HEK293T (cell line): ENCODE measurements around the gene DRAP1.

Experiments used
- BHLHE40 ChIP-seq: fragments of 450-650 bp; IDR thresholded peaks from 2 replicates; pipeline ENCODE4 v1.6.1; 2016; ENCODE audit warnings: mild to moderate bottlenecking, moderate library complexity, borderline replicate concordance
- ELF4 ChIP-seq: fragments of 450-650 bp; IDR thresholded peaks from 2 replicates; pipeline ENCODE4 v1.6.1; 2017; ENCODE audit warnings: antibody characterized with exemption
- FOXA1 ChIP-seq: fragments of 450-650 bp; IDR thresholded peaks from 2 replicates; pipeline ENCODE4 v1.6.1; 2016; ENCODE audit warnings: mild to moderate bottlenecking
- FOXM1 ChIP-seq: fragments of 450-650 bp; IDR thresholded peaks from 2 replicates; pipeline ENCODE4 v1.6.1; 2017; ENCODE audit warnings: mild to moderate bottlenecking, borderline replicate concordance
- L3MBTL2 ChIP-seq: fragments of 450-650 bp; conservative IDR thresholded peaks from 2 replicates; pipeline ENCODE4 v1.6.1; 2016; ENCODE audit warnings: mild to moderate bottlenecking
- NFRKB ChIP-seq: fragments of 450-650 bp; IDR thresholded peaks from 2 replicates; pipeline ENCODE4 v1.6.1; 2016; ENCODE audit warnings: mild to moderate bottlenecking, moderate library complexity
- SP1 ChIP-seq: fragments of 450-650 bp; IDR thresholded peaks from 2 replicates; pipeline ENCODE4 v1.6.1; 2017
- SUZ12 ChIP-seq: fragments of 450-650 bp; IDR thresholded peaks from 2 replicates; pipeline ENCODE4 v1.6.1; 2016; ENCODE audit warnings: mild to moderate bottlenecking
- TARDBP ChIP-seq: fragments of 450-650 bp; IDR thresholded peaks from 2 replicates; pipeline ENCODE4 v1.6.1; 2016
- TF ChIP-seq, protein P1 (sequence below): fragments of 450-650 bp; IDR thresholded peaks from 2 replicates; pipeline ENCODE4 v1.6.1; 2016

DNA sequence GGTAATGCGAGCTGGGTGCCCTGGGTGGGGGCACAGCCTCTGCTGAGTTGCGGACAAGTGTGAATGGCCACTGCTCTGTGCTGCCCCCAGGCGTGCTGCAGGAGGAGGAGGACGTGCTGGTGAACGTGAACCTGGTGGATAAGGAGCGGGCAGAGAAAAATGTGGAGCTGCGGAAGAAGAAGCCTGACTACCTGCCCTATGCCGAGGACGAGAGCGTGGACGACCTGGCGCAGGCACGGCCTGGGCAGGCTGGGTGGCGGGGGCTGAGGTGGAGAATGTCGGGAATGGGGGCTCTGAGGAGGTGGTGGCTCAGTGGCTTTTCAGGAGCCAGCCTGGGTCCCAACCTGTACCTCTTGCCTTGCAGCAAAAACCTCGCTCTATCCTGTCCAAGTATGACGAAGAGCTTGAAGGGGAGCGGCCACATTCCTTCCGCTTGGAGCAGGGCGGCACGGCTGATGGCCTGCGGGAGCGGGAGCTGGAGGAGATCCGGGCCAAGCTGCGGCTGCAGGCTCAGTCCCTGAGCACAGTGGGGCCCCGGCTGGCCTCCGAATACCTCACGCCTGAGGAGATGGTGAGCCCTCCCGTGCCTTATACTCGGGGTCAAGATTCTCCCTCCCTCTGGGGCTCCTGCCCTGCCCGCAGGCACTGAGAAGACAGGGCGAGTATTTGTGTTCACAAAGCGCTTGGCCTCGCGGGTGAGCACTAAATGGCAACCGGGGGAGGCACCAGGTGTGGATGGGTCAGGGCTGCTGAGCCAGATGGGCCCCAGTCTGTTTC, 46.9 kb downstream of the DRAP1 start:
- no peak for TF ChIP-seq TARDBP
- TF ChIP-seq FOXM1: no peak
- TF ChIP-seq BHLHE40: no peak
- TF ChIP-seq L3MBTL2: no peak
- no peak for TF ChIP-seq NFRKB
- TF ChIP-seq, protein P1, sequence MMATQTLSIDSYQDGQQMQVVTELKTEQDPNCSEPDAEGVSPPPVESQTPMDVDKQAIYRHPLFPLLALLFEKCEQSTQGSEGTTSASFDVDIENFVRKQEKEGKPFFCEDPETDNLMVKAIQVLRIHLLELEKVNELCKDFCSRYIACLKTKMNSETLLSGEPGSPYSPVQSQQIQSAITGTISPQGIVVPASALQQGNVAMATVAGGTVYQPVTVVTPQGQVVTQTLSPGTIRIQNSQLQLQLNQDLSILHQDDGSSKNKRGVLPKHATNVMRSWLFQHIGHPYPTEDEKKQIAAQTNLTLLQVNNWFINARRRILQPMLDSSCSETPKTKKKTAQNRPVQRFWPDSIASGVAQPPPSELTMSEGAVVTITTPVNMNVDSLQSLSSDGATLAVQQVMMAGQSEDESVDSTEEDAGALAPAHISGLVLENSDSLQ: no peak
- no peak for TF ChIP-seq ELF4
- no peak for TF ChIP-seq SP1
- no peak for TF ChIP-seq FOXA1
- no peak for TF ChIP-seq SUZ12
